K562 (cell line): ENCODE measurements around the gene TAS2R1. TPM values are rescaled to one million over a fixed set of nuclear protein-coding genes. Genes with fewer than 3 reads are reported as not detected.

Experiments used
- ATAC-seq: fragments of 200-7000 bp; cut with Tn5 transposase; 3 replicates; pipeline ENCODE4 v1.9.1; 2020; ENCODE audit warnings: moderate library complexity
- BruUV-seq: library from RNA; stranded (reverse); fragments of 400-500 nt; replicated peaks from 2 replicates; lab custom pipeline; 2021; lab: Mats Ljungman, UMichigan
- CTCF ChIA-PET: fragments of 300-600 bp; formaldehyde crosslinking; extraction: SDS; loops from one replicate; lab custom pipeline; 2021; ENCODE audit warnings: low intra/inter-chr PET ratio; lab: Yijun Ruan, JAX
- POLR2A ChIA-PET: fragments of 300-600, 350-650 bp; sonication (Branson Sonifier 250); formaldehyde crosslinking; extraction: SDS; loops from one replicate; lab custom pipeline; 2021; ENCODE audit warnings: antibody characterized with exemption, inconsistent platforms; lab: Yijun Ruan, JAX
- DNase-seq, 4 experiments: peaks; one replicate each; pipeline versions ENCODE4 v3.0.0 to v3.0.0-alpha.2; 2011 to 2018; ENCODE audit warnings: low spot score in 3 of 4, mixed read lengths in 3 of 4; ENCODE audit errors: extremely low read depth in 1 of 4
- FAIRE-seq: peaks from 2 replicates; lab custom pipeline; 2011; peaks lifted over from hg19 to GRCh38; lab: Jason Lieb, UNC
- H2AFZ ChIP-seq: 2 replicates; pipeline ENCODE4 v1.6.0; 2011; ENCODE audit warnings: low read depth, low read length, control low read depth, inconsistent platforms
- H3K27ac ChIP-seq: fragments of 200-600 bp; 3 replicates; pipeline ENCODE4 v1.8.0; 2011; ENCODE audit warnings: low read depth, mild to moderate bottlenecking, control low read depth, inconsistent platforms, low read length, moderate library complexity, mixed read lengths; ENCODE audit errors: extremely low read depth
- H3K27me3 ChIP-seq, 2 experiments: fragments of 300-600 bp in 1 of 2; 2 replicates in 1 of 2; 3 replicates in 1 of 2; pipeline versions ENCODE4 v1.6.0 to v1.8.0; 2011; ENCODE audit warnings: inconsistent platforms in 2 of 2, low read length in 2 of 2, mild to moderate bottlenecking in 1 of 2, mixed read lengths in 1 of 2, moderate library complexity in 1 of 2; ENCODE audit not compliant: control insufficient read depth in 2 of 2, insufficient read depth in 2 of 2
- H3K36me3 ChIP-seq: fragments of 300-600 bp; 3 replicates; pipeline ENCODE4 v1.8.0; 2011; ENCODE audit warnings: mild to moderate bottlenecking, low read length, inconsistent platforms; ENCODE audit not compliant: control insufficient read depth, insufficient read depth
- H3K4me1 ChIP-seq, 2 experiments: fragments of 200-600 bp in 1 of 2; replicated peaks in 1 of 2; 2 replicates in 1 of 2; 3 replicates in 1 of 2; pipeline versions ENCODE4 v1.5.1 to v1.8.0; 2011; ENCODE audit warnings: inconsistent platforms in 2 of 2, low read length in 2 of 2, mild to moderate bottlenecking in 1 of 2, mixed read lengths in 1 of 2, moderate library complexity in 1 of 2; ENCODE audit not compliant: control insufficient read depth in 2 of 2, insufficient read depth in 2 of 2
- H3K4me2 ChIP-seq: 2 replicates; pipeline ENCODE4 v1.6.1; 2011; ENCODE audit warnings: low read length, control low read depth, inconsistent platforms, mixed read lengths; ENCODE audit not compliant: insufficient read depth
- H3K4me3 ChIP-seq: fragments of 200-600 bp; sonication (generic), shearing (Covaris generic); 2 replicates; pipeline ENCODE4 v1.5.1; 2016; ENCODE audit warnings: control low read depth, inconsistent platforms
- H3K79me2 ChIP-seq: fragments of 200-600 bp; 3 replicates; pipeline ENCODE4 v1.8.0; 2011; ENCODE audit warnings: low read length, inconsistent platforms; ENCODE audit not compliant: control insufficient read depth, insufficient read depth
- H3K9ac ChIP-seq, 2 experiments: 2 replicates each; pipeline versions ENCODE4 v1.6.0 to v1.6.1; 2011; ENCODE audit warnings: low read depth in 2 of 2, low read length in 2 of 2, control low read depth in 1 of 2, inconsistent platforms in 1 of 2, mild to moderate bottlenecking in 1 of 2, mixed read lengths in 1 of 2; ENCODE audit not compliant: insufficient read depth in 1 of 2
- H3K9me1 ChIP-seq: one replicate; pipeline ENCODE4 v1.6.0; 2011; ENCODE audit warnings: inconsistent platforms, mild to moderate bottlenecking, low read length, moderate library complexity; ENCODE audit not compliant: control insufficient read depth, insufficient read depth
- H3K9me3 ChIP-seq: replicated peaks from 2 replicates; pipeline ENCODE4 v1.5.1; 2011; ENCODE audit warnings: low read depth, low read length, inconsistent platforms; ENCODE audit not compliant: control insufficient read depth, insufficient read depth
- H4K20me1 ChIP-seq: replicated peaks from 2 replicates; pipeline ENCODE4 v1.6.1; 2011; ENCODE audit warnings: low read length, inconsistent platforms, mixed read lengths; ENCODE audit not compliant: control insufficient read depth, insufficient read depth
- E2F6 ChIP-seq, 2 experiments: IDR thresholded peaks; 2 replicates each; pipeline ENCODE4 v1.6.1; 2011; ENCODE audit warnings: borderline replicate concordance in 1 of 2, control low read depth in 1 of 2, low read depth in 1 of 2, low read length in 1 of 2, mild to moderate bottlenecking in 1 of 2, mixed read lengths in 1 of 2, moderate library complexity in 1 of 2; ENCODE audit not compliant: insufficient read depth in 1 of 2, insufficient read length in 1 of 2, poor library complexity in 1 of 2, severe bottlenecking in 1 of 2; ENCODE audit errors: extremely low read depth in 1 of 2
- EP300 ChIP-seq: IDR thresholded peaks from 2 replicates; pipeline ENCODE4 v1.6.1; 2012; ENCODE audit warnings: low read length, improper control_type of control experiment
- PML ChIP-seq: IDR thresholded peaks from 2 replicates; pipeline ENCODE4 v1.6.1; 2012; ENCODE audit warnings: low read length, inconsistent platforms
- SRF ChIP-seq, 2 experiments: fragments of 250-450, 450-650 bp in 1 of 2; sonication (Bioruptor Pico) in 1 of 2; sonication (generic) in 1 of 2; formaldehyde crosslinking; IDR thresholded peaks; 2 replicates each; pipeline versions ENCODE4 v1.5.0 to v1.5.1; 2020 to 2022; ENCODE audit warnings: mild to moderate bottlenecking in 1 of 2, missing genetic modification reagents in 1 of 2
- ZNF518B ChIP-seq: fragments of 250-450 bp; sonication (Bioruptor Pico); IDR thresholded peaks from 2 replicates; pipeline ENCODE4 v1.5.0; 2021; ENCODE audit warnings: mild to moderate bottlenecking, moderate library complexity
- WGBS: fragments of 100-300 bp; shearing (Covaris generic); methylation state at CpG from one replicate; pipeline ENCODE4 v1.1.6; 2016; ENCODE audit warnings: low coverage, mixed read lengths; ENCODE audit not compliant: insufficient coverage; ENCODE audit errors: missing lambda C conversion rate; 5-methylcytosine and 5-hydroxymethylcytosine counted together
- in situ Hi-C: fragments of 300-500 bp; cut with MboI; formaldehyde crosslinking; loops from 4 replicates; pipeline ENCODE4 v1.15.0; 2018; ENCODE audit warnings: inconsistent platforms, mixed read lengths
- intact Hi-C: fragments of 100-400 bp; cut with micrococcal nuclease; formaldehyde crosslinking; loops from 2 replicates; pipeline ENCODE4 v1.14.2; 2022
- polyA plus RNA-seq, 8 experiments: library from polyadenylated mRNA; depleted of rRNA in 4 of 8; stranded (reverse) in 5 of 8; unstranded in 3 of 8; fragments of >200 nt; fragmentation: Nextera tagmentation in 2 of 8; fragmentation: Illumina TruSeq in 1 of 8; extraction: Ambion mirVana in 2 of 8; extraction: Trizol in 1 of 8; gene quantifications; 2 replicates each; pipeline versions ENCODE4 v1.2.1 to v1.2.3, GENCODE V29; 2011 to 2014; ENCODE audit warnings: inconsistent platforms in 1 of 8, missing spikeins in 1 of 8
- total RNA-seq, 7 experiments: library from RNA; depleted of rRNA in 6 of 7; stranded (reverse); fragments of >200 nt in 6 of 7; fragmentation: Illumina TruSeq in 2 of 7; extraction: Trizol in 2 of 7; gene quantifications; 2 replicates each; pipeline versions ENCODE4 v1.2.1 to v1.2.3, GENCODE V29; 2011 to 2021; ENCODE audit warnings: low replicate concordance in 1 of 7

The TAS2R1 gene
- total and polyA plus RNA-seq, 9 of the 15 experiments (the other 6 are each of a cell fraction or from before 2014, with no cell fraction given): not detected

GRCh38 chr5:9630251-9630650 lies at the start of gene TAS2R1 (continued):
- TF ChIP-seq E2F6 (IDR thresholded peaks at IDR 0.05; ENCODE audit: borderline replicate concordance in 1 of 2, extremely low read depth in 1 of 2, insufficient read depth in 1 of 2, insufficient read length in 1 of 2, low read depth in 1 of 2, low read length in 1 of 2, poor library complexity in 1 of 2, severe bottlenecking in 1 of 2): no peak

GRCh38 chr5:9670371-9670770 lies 40.2 kb upstream of the TAS2R1 start:
- ATAC-seq: no peak
- Histone ChIP-seq H4K20me1 (no peaks in the 10 kb centered on the region), H3K9ac (no peak overlapping the region), H3K27me3 (no peaks in the 10 kb centered on the region), H3K9me1 (no peaks in the 10 kb centered on the region), H3K9me3 (no peaks in the 10 kb centered on the region; the same call in 1 of the 2 replicates), H3K4me1 (no peaks in the 10 kb centered on the region), H3K79me2 (no peaks in the 10 kb centered on the region), H3K27ac (no peak overlapping the region), H3K36me3 (no peaks in the 10 kb centered on the region), H3K4me2 (no peak overlapping the region), H3K4me3 (no peak overlapping the region), H2AFZ (no peak overlapping the region)
- CTCF ChIA-PET: no interaction called here
- POLR2A ChIA-PET: interaction anchor here (0.9 kb wide), 1 partner anchor 19 kb away, joined by 3 read pairs; no protein-coding TSS in a partner anchor
- BruUV-seq: no TSS peak
- no peak for FAIRE-seq
- in situ Hi-C loops (no loop called here), intact Hi-C loops (no loop called here)
- DNase-seq: no peak
- no peak for TF ChIP-seq PML
- TF ChIP-seq SRF (CRISPR knock-in tag; IDR thresholded peaks at IDR 0.05): no peak
- no peak for TF ChIP-seq EP300
- TF ChIP-seq ZNF518B: no peak
- WGBS: no CpG with 5 or more reads among the region's 1 CpG
